Measurements from ENCODE around the gene ADCY1.

ADCY1 gene

GRCh38 chr7:45627691-45628456, 53.7 kb downstream of the ADCY1 start:
- peaks cover 3% of the 10 kb centered on the region for H3K36me3 ChIP-seq (replicated peaks; ENCODE audit: low read depth, low read length)
- H3K4me2 ChIP-seq (ENCODE audit: low read length): no peak overlapping the region
- H3K27ac ChIP-seq (ENCODE audit: low read length): no peak overlapping the region
- no peak overlapping the region for H3K4me3 ChIP-seq (ENCODE audit: low read length)
- no peak overlapping the region for H3K9ac ChIP-seq (ENCODE audit: low read length)
- no peak overlapping the region for H2AFZ ChIP-seq (ENCODE audit: low read depth, low read length)
- H3K27me3 ChIP-seq (ENCODE audit: low read depth, low read length): no peaks in the 10 kb centered on the region
- no peaks in the 10 kb centered on the region for H3K9me3 ChIP-seq (ENCODE audit: insufficient read depth, low read length)
- H3K4me1 ChIP-seq (ENCODE audit: low read length): no peaks in the 10 kb centered on the region
- TF ChIP-seq EZH2phosphoT487 (IDR thresholded peaks at IDR 0.05; ENCODE audit: low read depth) (no peak), CTCF (IDR thresholded peaks at IDR 0.05; ENCODE audit: low read depth, low read length) (no peak)
- no peaks in the 10 kb centered on the region for H3K79me2 ChIP-seq (ENCODE audit: low read length)
- H4K20me1 ChIP-seq (ENCODE audit: insufficient read depth, low read length): no peaks in the 10 kb centered on the region

GRCh38 chr7:45631569-45631968, 57.4 kb downstream of the ADCY1 start:
- Histone ChIP-seq H3K9ac (ENCODE audit: low read length) (no peak overlapping the region), H4K20me1 (ENCODE audit: insufficient read depth, low read length) (no peaks in the 10 kb centered on the region), H3K4me3 (ENCODE audit: low read length) (no peak overlapping the region), H3K4me1 (ENCODE audit: low read length) (peaks cover under 1% of the 10 kb centered on the region; the same call in 1 of the 2 replicates), H2AFZ (ENCODE audit: low read depth, low read length) (no peak overlapping the region), H3K79me2 (ENCODE audit: low read length) (no peaks in the 10 kb centered on the region), H3K36me3 (replicated peaks; ENCODE audit: low read depth, low read length) (peaks cover 3% of the 10 kb centered on the region), H3K27ac (ENCODE audit: low read length) (no peak overlapping the region), H3K27me3 (ENCODE audit: low read depth, low read length) (no peaks in the 10 kb centered on the region), H3K9me3 (ENCODE audit: insufficient read depth, low read length) (no peaks in the 10 kb centered on the region), H3K4me2 (ENCODE audit: low read length) (no peak overlapping the region)
- TF ChIP-seq CTCF (IDR thresholded peaks at IDR 0.05; ENCODE audit: low read depth, low read length) (no peak), EZH2phosphoT487 (IDR thresholded peaks at IDR 0.05; ENCODE audit: low read depth) (no peak)

GRCh38 chr7:45636733-45637132, 62.6 kb downstream of the ADCY1 start:
- no peak overlapping the region for H3K9ac ChIP-seq (ENCODE audit: low read length)
- H3K79me2 ChIP-seq (ENCODE audit: low read length): no peaks in the 10 kb centered on the region
- H3K4me1 ChIP-seq (ENCODE audit: low read length): peaks cover 4% of the 10 kb centered on the region; the same call in 1 of the 2 replicates
- TF ChIP-seq CTCF (IDR thresholded peaks at IDR 0.05; ENCODE audit: low read depth, low read length): no peak
- no peak overlapping the region for H3K4me3 ChIP-seq (ENCODE audit: low read length)
- H3K27ac ChIP-seq (ENCODE audit: low read length): no peak overlapping the region
- H3K27me3 ChIP-seq (ENCODE audit: low read depth, low read length): no peaks in the 10 kb centered on the region
- no peak overlapping the region for H3K4me2 ChIP-seq (ENCODE audit: low read length)
- no peaks in the 10 kb centered on the region for H3K36me3 ChIP-seq (replicated peaks; ENCODE audit: low read depth, low read length)
- H4K20me1 ChIP-seq (ENCODE audit: insufficient read depth, low read length): no peaks in the 10 kb centered on the region
- no peak overlapping the region for H2AFZ ChIP-seq (ENCODE audit: low read depth, low read length)
- no peaks in the 10 kb centered on the region for H3K9me3 ChIP-seq (ENCODE audit: insufficient read depth, low read length)

- H3K27me3 ChIP-seq (ENCODE audit: low read depth, low read length): no peaks in the 10 kb centered on the region
- no peaks in the 10 kb centered on the region for H4K20me1 ChIP-seq (ENCODE audit: insufficient read depth, low read length)
- H3K9ac ChIP-seq (ENCODE audit: low read length): no peak overlapping the region
- no peak overlapping the region for H3K4me3 ChIP-seq (ENCODE audit: low read length)
- H3K27ac ChIP-seq (ENCODE audit: low read length): no peak overlapping the region
- H3K79me2 ChIP-seq (ENCODE audit: low read length): no peaks in the 10 kb centered on the region
- no peak overlapping the region for H2AFZ ChIP-seq (ENCODE audit: low read depth, low read length)
- H3K4me1 ChIP-seq (ENCODE audit: low read length): peaks cover 19% of the 10 kb centered on the region
- no peak overlapping the region for H3K4me2 ChIP-seq (ENCODE audit: low read length)
- H3K36me3 ChIP-seq (replicated peaks; ENCODE audit: low read depth, low read length): no peaks in the 10 kb centered on the region
- no peaks in the 10 kb centered on the region for H3K9me3 ChIP-seq (ENCODE audit: insufficient read depth, low read length)
- no peak for TF ChIP-seq CTCF (IDR thresholded peaks at IDR 0.05; ENCODE audit: low read depth, low read length)
- TF ChIP-seq EZH2phosphoT487 (IDR thresholded peaks at IDR 0.05; ENCODE audit: low read depth): no peak
Measured at GRCh38 chr7:45638916-45639315, 64.7 kb downstream of the ADCY1 start.

Data from OCI-LY3 (cell line).